Measurements from ENCODE around the gene NEK1.

The NEK1 gene

DNA sequence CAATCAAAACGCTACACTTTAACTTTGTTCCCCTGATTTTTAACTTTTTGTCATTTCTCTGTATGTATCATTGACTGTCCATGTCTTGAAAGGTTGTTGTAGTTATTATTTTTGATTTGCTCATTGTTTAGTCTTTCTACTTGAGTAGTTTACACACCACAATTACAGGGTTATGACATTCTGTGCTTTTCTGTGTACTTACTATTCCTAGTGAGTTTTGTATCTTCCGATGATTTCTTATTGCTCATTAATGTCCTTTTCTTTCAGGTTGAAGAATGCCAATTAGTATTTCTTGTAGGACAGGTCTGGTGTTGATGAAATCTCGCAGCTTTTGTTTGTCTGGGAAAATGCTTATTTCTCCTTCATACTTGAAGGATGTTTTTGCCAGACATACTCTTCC lies 252.4 kb downstream of the NEK1 start:
- Histone ChIP-seq H3K27ac (ENCODE audit: low read length) (no peak overlapping the region), H3K4me1 (ENCODE audit: low read length) (no peaks in the 10 kb centered on the region), H4K20me1 (ENCODE audit: insufficient read depth, low read length) (no peaks in the 10 kb centered on the region), H3K9ac (ENCODE audit: low read length) (no peak overlapping the region), H3K36me3 (replicated peaks; ENCODE audit: insufficient read depth, low read length) (no peaks in the 10 kb centered on the region), H3K9me3 (replicated peaks; ENCODE audit: insufficient read depth, low read length) (no peaks in the 10 kb centered on the region), H3K27me3 (replicated peaks; ENCODE audit: insufficient read depth, low read length) (no peaks in the 10 kb centered on the region), H3K4me3 (ENCODE audit: low read length) (no peak overlapping the region), H3K9me2 (replicated peaks; ENCODE audit: insufficient read depth, low read length) (no peaks in the 10 kb centered on the region), H3F3A (ENCODE audit: insufficient read depth, low read length) (no peaks in the 10 kb centered on the region), H3K79me2 (ENCODE audit: low read length) (no peaks in the 10 kb centered on the region), H3K4me2 (ENCODE audit: low read depth, low read length) (no peak overlapping the region), H2AFZ (ENCODE audit: low read length) (no peak overlapping the region)
- TF ChIP-seq EZH2phosphoT487 (IDR thresholded peaks at IDR 0.05; ENCODE audit: low read length) = no peak
- no peak for TF ChIP-seq EZH2 (optimal IDR thresholded peaks at IDR 0.05; ENCODE audit: low read depth, low read length)
- TF ChIP-seq, protein P1, sequence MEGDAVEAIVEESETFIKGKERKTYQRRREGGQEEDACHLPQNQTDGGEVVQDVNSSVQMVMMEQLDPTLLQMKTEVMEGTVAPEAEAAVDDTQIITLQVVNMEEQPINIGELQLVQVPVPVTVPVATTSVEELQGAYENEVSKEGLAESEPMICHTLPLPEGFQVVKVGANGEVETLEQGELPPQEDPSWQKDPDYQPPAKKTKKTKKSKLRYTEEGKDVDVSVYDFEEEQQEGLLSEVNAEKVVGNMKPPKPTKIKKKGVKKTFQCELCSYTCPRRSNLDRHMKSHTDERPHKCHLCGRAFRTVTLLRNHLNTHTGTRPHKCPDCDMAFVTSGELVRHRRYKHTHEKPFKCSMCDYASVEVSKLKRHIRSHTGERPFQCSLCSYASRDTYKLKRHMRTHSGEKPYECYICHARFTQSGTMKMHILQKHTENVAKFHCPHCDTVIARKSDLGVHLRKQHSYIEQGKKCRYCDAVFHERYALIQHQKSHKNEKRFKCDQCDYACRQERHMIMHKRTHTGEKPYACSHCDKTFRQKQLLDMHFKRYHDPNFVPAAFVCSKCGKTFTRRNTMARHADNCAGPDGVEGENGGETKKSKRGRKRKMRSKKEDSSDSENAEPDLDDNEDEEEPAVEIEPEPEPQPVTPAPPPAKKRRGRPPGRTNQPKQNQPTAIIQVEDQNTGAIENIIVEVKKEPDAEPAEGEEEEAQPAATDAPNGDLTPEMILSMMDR (IDR thresholded peaks at IDR 0.05; ENCODE audit: low read length) = no peak
- no peak for DNase-seq

DNA sequence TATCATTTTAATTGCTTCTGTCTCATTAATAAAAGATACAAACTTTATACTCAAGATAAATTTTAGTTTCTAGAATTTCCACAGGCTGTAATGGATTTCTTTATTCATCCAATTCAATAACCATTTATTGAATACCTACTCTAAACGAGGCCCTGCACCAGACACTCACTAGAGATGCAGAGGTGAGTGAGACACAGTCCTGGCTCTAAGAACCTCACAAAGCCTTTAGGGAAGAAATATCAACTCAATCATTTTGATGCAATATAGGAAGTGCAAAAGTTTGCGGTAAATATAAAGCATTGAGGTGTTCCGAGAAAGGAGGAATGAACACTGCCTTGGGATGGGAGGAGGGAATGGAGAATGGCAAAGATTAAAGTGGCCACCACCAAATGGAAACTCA lies 260.0 kb downstream of the NEK1 start:
- Histone ChIP-seq H3K27ac (ENCODE audit: low read length) (no peak overlapping the region), H3K36me3 (replicated peaks; ENCODE audit: insufficient read depth, low read length) (no peaks in the 10 kb centered on the region), H3K4me3 (ENCODE audit: low read length) (no peak overlapping the region), H3K79me2 (ENCODE audit: low read length) (no peaks in the 10 kb centered on the region), H3K27me3 (replicated peaks; ENCODE audit: insufficient read depth, low read length) (no peaks in the 10 kb centered on the region), H3K9ac (ENCODE audit: low read length) (no peak overlapping the region), H2AFZ (ENCODE audit: low read length) (no peak overlapping the region), H3K9me2 (replicated peaks; ENCODE audit: insufficient read depth, low read length) (no peaks in the 10 kb centered on the region), H3F3A (ENCODE audit: insufficient read depth, low read length) (no peaks in the 10 kb centered on the region), H3K4me2 (ENCODE audit: low read depth, low read length) (no peak overlapping the region), H3K4me1 (ENCODE audit: low read length) (no peaks in the 10 kb centered on the region), H3K9me3 (replicated peaks; ENCODE audit: insufficient read depth, low read length) (no peaks in the 10 kb centered on the region), H4K20me1 (ENCODE audit: insufficient read depth, low read length) (no peaks in the 10 kb centered on the region)
- DNase-seq = no peak
- TF ChIP-seq, protein P1 (IDR thresholded peaks at IDR 0.05; ENCODE audit: low read length) = no peak
- TF ChIP-seq EZH2phosphoT487 (IDR thresholded peaks at IDR 0.05; ENCODE audit: low read length) (no peak), EZH2 (optimal IDR thresholded peaks at IDR 0.05; ENCODE audit: low read depth, low read length) (no peak)

DNA sequence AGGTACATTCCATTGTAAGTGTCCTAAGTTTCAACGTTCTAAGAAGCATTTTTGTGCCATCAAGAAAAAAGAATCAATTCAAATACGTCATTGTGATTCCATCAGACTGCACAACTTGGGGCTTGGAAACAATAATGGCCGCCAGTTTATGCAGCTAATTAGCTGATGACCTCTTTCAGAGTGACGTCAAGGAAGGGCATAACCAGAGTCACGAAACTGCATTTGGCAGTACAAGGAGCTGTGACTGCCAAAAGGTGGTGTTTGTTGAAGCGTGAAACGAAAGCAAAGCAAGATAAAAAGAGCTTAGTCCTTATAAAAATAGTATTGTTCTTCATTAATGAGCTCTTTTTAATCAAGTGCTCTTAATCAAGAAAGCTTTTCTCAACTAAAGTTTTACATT lies 260.5 kb downstream of the NEK1 start:
- Histone ChIP-seq H3K9me2 (replicated peaks; ENCODE audit: insufficient read depth, low read length) (no peaks in the 10 kb centered on the region), H3K9me3 (replicated peaks; ENCODE audit: insufficient read depth, low read length) (no peaks in the 10 kb centered on the region), H3K27ac (ENCODE audit: low read length) (no peak overlapping the region), H3K4me1 (ENCODE audit: low read length) (no peaks in the 10 kb centered on the region), H2AFZ (ENCODE audit: low read length) (no peak overlapping the region), H3K4me3 (ENCODE audit: low read length) (no peak overlapping the region), H3K27me3 (replicated peaks; ENCODE audit: insufficient read depth, low read length) (no peaks in the 10 kb centered on the region), H4K20me1 (ENCODE audit: insufficient read depth, low read length) (no peaks in the 10 kb centered on the region), H3K4me2 (ENCODE audit: low read depth, low read length) (no peak overlapping the region), H3K79me2 (ENCODE audit: low read length) (no peaks in the 10 kb centered on the region), H3F3A (ENCODE audit: insufficient read depth, low read length) (no peaks in the 10 kb centered on the region), H3K9ac (ENCODE audit: low read length) (no peak overlapping the region), H3K36me3 (replicated peaks; ENCODE audit: insufficient read depth, low read length) (no peaks in the 10 kb centered on the region)
- no peak for DNase-seq
- TF ChIP-seq EZH2 (optimal IDR thresholded peaks at IDR 0.05; ENCODE audit: low read depth, low read length) (no peak), EZH2phosphoT487 (IDR thresholded peaks at IDR 0.05; ENCODE audit: low read length) (no peak)
- TF ChIP-seq, protein P1 (IDR thresholded peaks at IDR 0.05; ENCODE audit: low read length) = no peak

All from MM.1S (cell line).